NOMO-1 treated with DMSO at 0.1 percent for 48 hours (cell line): ENCODE measurements around the gene CCDC50.

Experiments used
- DNase-seq: peaks from one replicate; lab custom pipeline; 2025; ENCODE audit not compliant: unreplicated experiment; lab: John Stamatoyannopoulos, UW

Gene CCDC50

GRCh38 chr3:191345334-191345733 is 16.1 kb downstream of the CCDC50 start:
- DNase-seq = no peak

GRCh38 chr3:191347228-191347627 is 18.0 kb downstream of the CCDC50 start:
- no peak for DNase-seq

- DNase-seq = no peak
Measured at GRCh38 chr3:191348098-191348497, 18.9 kb downstream of the CCDC50 start.

- no peak for DNase-seq
Measured at GRCh38 chr3:191350396-191351090, 21.3 kb downstream of the CCDC50 start.

GRCh38 chr3:191352014-191352413 is 22.8 kb downstream of the CCDC50 start:
- DNase-seq = no peak

GRCh38 chr3:191353022-191353777 is 24.0 kb downstream of the CCDC50 start:
- no peak for DNase-seq

GRCh38 chr3:191355406-191355805 is 26.2 kb downstream of the CCDC50 start:
- no peak for DNase-seq

- no peak for DNase-seq
Measured at GRCh38 chr3:191356631-191357439, 27.6 kb downstream of the CCDC50 start.

- no peak for DNase-seq
Measured at GRCh38 chr3:191357909-191358308, 28.7 kb downstream of the CCDC50 start.

GRCh38 chr3:191358929-191359328 is 29.7 kb downstream of the CCDC50 start:
- no peak for DNase-seq

- no peak for DNase-seq
Measured at GRCh38 chr3:191360620-191361019, 31.4 kb downstream of the CCDC50 start.

GRCh38 chr3:191361456-191361855 is 32.3 kb downstream of the CCDC50 start:
- DNase-seq = no peak

- no peak for DNase-seq
Measured at GRCh38 chr3:191362037-191362436, 32.8 kb downstream of the CCDC50 start.

GRCh38 chr3:191362524-191363090 is 33.4 kb downstream of the CCDC50 start:
- DNase-seq = no peak

GRCh38 chr3:191363221-191363620 is 34.0 kb downstream of the CCDC50 start:
- DNase-seq = no peak

- no peak for DNase-seq
Measured at GRCh38 chr3:191366675-191367074, 37.5 kb downstream of the CCDC50 start.

GRCh38 chr3:191368755-191369615 is 39.8 kb downstream of the CCDC50 start:
- DNase-seq = no peak

- no peak for DNase-seq
Measured at GRCh38 chr3:191369616-191370010, 40.4 kb downstream of the CCDC50 start.

- peak; percentile 33 for DNase-seq
Measured at GRCh38 chr3:191372122-191372521, 42.9 kb downstream of the CCDC50 start.

GRCh38 chr3:191373327-191373726 is 44.1 kb downstream of the CCDC50 start:
- DNase-seq = no peak
